Nephron progenitor cell (in vitro differentiated cells): Measurements from ENCODE around the gene TRAPPC2B.

Experiments
- DNase-seq: peaks from one replicate; pipeline ENCODE4 v3.0.0; 2021
- H3K27ac Mint-ChIP-seq: 2 replicates; pipeline ENCODE4 v1.8.0; 2021; ENCODE audit warnings: mild to moderate bottlenecking, moderate library complexity, mixed read lengths
- H3K27me3 Mint-ChIP-seq: 2 replicates; pipeline ENCODE4 v1.8.0; 2021; ENCODE audit warnings: mild to moderate bottlenecking, low read depth, mixed read lengths; ENCODE audit not compliant: poor library complexity
- H3K36me3 Mint-ChIP-seq: 2 replicates; pipeline ENCODE4 v1.8.0; 2021; ENCODE audit warnings: low read depth, mixed read lengths
- H3K4me1 Mint-ChIP-seq: 2 replicates; pipeline ENCODE4 v1.8.0; 2021; ENCODE audit warnings: mixed read lengths
- H3K4me3 Mint-ChIP-seq: 2 replicates; pipeline ENCODE4 v1.8.0; 2021; ENCODE audit warnings: mild to moderate bottlenecking, moderate library complexity, mixed read lengths
- H3K9me3 Mint-ChIP-seq: 2 replicates; pipeline ENCODE4 v1.8.0; 2021; ENCODE audit warnings: mild to moderate bottlenecking, moderate library complexity, mixed read lengths
- TF ChIP-seq, protein P1 (sequence below): fragments of 200-600 bp; sonication (generic); IDR thresholded peaks from 2 replicates; pipeline ENCODE4 v1.5.0; 2021; ENCODE audit warnings: antibody characterized with exemption

The TRAPPC2B gene

DNA sequence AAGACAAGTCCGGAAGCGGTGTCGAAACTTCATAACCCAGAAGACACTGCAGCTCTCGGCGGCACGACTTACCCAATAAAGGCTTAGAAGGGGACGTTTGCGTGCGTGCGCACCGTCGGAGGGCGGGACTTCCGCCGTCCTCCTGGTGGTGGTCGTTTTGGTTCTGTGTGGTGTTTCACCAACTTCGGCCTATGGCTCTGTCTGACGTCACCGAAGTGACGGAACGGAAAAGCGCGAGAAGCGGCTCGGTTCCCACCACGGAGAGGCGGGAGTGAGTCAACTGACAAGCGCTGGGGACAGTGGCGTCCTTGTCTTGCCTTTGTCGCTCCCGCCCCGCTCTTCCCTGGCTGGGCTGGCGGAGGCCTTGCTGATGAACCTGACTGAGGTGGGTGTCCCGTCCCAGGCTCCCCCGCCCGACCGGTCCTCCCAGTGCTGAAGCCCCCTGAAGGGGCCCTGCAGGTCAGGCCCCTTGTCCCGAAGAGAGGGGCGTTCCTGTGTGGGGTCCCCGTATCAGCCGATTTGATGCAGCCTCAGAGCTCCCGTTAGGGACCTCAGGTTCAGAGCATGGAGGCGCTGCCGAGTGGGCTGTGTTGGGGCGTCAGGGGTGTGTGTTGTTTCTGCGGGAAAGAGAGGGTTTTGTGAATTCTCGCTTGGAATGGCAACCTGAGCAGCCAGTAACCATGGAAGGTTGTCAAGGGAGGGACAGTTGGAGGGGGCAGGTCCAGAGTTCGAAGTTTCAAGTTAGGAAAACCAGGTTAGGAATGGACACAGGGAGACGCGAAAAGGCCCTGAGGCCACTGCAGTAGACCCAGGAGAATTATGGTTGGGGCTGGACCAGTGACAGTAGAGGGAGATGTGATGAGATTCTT lies 26.6 kb downstream of the TRAPPC2B start, which contains the start of gene ZNF548:
TSS of gene ZNF548 (plus strand) at position 125 of the 869 bp plus-strand sequence. CDS start at position 371, 246 bp downstream.
- Mint-ChIP-seq H3K36me3 (peaks cover 47% of the 10 kb centered on the region), H3K27me3 (peaks cover 26% of the 10 kb centered on the region), H3K9me3 (peaks cover 40% of the 10 kb centered on the region), H3K4me3 (peak within 1 kb of the TSS; percentile 97), H3K27ac (peak within 1 kb of the TSS; percentile 99), H3K4me1 (peaks cover 16% of the 10 kb centered on the region)
- DNase-seq, result peak; percentile 97
- TF ChIP-seq, protein P1, sequence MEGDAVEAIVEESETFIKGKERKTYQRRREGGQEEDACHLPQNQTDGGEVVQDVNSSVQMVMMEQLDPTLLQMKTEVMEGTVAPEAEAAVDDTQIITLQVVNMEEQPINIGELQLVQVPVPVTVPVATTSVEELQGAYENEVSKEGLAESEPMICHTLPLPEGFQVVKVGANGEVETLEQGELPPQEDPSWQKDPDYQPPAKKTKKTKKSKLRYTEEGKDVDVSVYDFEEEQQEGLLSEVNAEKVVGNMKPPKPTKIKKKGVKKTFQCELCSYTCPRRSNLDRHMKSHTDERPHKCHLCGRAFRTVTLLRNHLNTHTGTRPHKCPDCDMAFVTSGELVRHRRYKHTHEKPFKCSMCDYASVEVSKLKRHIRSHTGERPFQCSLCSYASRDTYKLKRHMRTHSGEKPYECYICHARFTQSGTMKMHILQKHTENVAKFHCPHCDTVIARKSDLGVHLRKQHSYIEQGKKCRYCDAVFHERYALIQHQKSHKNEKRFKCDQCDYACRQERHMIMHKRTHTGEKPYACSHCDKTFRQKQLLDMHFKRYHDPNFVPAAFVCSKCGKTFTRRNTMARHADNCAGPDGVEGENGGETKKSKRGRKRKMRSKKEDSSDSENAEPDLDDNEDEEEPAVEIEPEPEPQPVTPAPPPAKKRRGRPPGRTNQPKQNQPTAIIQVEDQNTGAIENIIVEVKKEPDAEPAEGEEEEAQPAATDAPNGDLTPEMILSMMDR, result no peak

DNA sequence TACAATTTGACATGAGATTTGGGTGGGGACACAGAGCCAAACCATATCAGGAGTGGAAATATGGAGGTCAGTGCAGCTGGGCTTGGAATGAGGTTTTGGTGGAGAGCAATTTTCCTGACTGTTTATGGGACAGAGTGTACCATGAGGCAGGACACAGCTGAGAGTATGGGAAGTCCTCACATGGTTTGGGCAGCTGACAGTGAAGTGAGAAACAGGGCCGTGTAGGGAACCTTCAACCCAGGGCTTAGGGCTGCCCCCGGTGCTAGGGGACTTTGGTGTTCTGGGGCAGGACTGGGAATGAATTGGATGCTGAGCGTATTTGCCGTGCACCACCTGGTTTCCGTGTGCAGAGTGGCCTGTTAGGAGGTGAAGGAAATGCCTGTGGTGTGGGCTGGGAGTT lies 32.4 kb downstream of the TRAPPC2B start:
- Mint-ChIP-seq H3K4me3 (no peak overlapping the region), H3K27ac (no peak overlapping the region), H3K4me1 (peaks cover 8% of the 10 kb centered on the region), H3K27me3 (peaks cover 1% of the 10 kb centered on the region), H3K9me3 (peaks cover 64% of the 10 kb centered on the region), H3K36me3 (peaks cover 97% of the 10 kb centered on the region)
- DNase-seq, result no peak
- TF ChIP-seq, protein P1, result no peak

DNA sequence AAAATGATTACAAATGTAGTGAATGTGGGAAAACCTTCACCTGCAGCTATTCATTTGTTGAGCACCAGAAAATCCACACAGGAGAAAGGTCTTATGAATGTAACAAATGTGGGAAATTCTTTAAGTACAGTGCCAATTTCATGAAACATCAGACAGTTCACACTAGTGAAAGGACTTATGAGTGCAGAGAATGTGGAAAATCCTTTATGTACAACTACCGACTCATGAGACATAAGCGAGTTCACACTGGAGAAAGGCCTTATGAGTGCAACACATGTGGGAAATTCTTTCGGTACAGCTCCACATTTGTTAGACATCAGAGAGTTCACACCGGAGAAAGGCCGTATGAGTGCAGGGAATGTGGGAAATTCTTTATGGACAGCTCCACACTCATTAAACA lies 35.5 kb downstream of the TRAPPC2B start:
- H3K36me3 Mint-ChIP-seq, result peaks cover 94% of the 10 kb centered on the region
- H3K27me3 Mint-ChIP-seq, result no peaks in the 10 kb centered on the region
- TF ChIP-seq, protein P1, result no peak
- no peak overlapping the region for H3K4me3 Mint-ChIP-seq
- peaks cover 66% of the 10 kb centered on the region for H3K9me3 Mint-ChIP-seq
- no peak for DNase-seq
- H3K27ac Mint-ChIP-seq, result no peak overlapping the region
- H3K4me1 Mint-ChIP-seq, result no peaks in the 10 kb centered on the region

DNA sequence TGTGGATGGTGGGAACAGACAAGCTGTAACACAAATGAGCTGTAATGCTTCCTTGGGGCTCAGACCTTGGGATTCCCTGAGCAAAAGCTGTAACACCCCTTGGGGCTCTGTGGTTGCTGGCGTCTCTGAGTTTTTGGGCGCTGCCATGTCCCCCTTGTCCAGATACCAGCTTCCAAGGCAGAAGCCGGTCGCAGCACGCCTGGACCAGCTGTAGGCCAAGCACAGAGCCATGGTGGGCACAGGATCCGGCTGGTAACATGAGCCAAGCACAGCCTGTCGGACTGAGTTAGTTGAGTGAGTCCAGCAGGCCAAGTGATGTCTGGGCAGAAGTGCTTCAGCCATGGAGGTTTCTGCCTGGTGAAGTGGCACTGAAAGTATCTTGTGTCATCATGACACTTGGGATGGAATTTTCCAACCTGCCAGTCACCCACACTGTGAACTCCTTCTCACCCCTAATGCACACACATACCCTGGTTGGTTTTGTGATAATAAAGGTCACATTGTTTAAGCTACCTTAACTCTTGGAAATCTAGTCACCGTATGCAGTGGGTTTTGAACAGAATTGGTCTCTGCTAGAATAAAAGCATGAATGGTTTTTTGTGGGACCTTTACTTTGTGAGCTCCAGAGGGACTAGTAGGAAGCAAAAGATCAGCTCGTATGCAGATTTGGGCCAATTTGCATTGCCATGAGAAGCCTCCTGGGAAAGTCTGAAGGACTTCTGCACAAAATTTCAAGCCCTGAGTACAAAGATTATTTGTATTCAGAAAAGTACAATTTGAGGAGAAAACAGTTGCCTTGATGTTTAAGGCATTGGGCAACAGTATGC lies 40.6 kb downstream of the TRAPPC2B start:
- no peak for DNase-seq
- TF ChIP-seq, protein P1, result no peak
- Mint-ChIP-seq H3K36me3 (peaks cover 43% of the 10 kb centered on the region), H3K27ac (no peak overlapping the region), H3K4me1 (no peaks in the 10 kb centered on the region), H3K27me3 (peaks cover 7% of the 10 kb centered on the region), H3K9me3 (peaks cover 39% of the 10 kb centered on the region), H3K4me3 (no peak overlapping the region)

DNA sequence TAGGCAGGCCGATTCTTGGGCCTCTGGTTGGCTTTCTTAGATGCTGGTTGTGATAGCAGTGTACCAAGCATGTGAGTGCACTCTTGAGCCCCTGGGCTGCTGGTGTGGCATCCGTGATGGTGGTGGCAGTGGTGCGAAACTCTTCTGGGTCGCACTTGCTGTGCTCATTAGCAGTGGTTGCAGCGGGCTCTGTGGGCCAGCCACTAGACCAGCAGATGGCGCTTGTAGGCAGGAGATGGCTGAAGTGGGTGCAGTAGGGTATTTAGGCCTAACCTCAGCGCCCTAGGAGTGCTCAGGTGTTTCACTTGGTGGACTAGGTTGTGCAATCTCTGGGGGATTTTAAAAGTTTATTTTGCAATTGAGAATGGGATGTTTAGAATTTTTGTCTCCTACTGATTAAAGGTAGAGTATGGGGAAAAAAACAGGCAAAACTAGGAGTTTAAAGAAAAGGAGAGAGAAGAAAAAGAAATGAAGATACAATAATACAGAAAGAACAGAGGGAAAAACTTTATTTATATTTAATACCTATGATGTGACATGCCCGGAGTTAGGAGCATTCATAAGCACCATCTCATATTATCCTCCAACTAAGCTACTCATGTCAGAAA lies 43.3 kb downstream of the TRAPPC2B start:
- Mint-ChIP-seq H3K9me3 (peaks cover 19% of the 10 kb centered on the region), H3K27me3 (peaks cover 11% of the 10 kb centered on the region), H3K36me3 (peaks cover 19% of the 10 kb centered on the region), H3K4me3 (no peak overlapping the region), H3K27ac (no peak overlapping the region), H3K4me1 (peaks cover 12% of the 10 kb centered on the region)
- TF ChIP-seq, protein P1, result peak; percentile 70
- peak; percentile 75 for DNase-seq
